GM21390 (cell line): ENCODE results near the gene CYP4F12.

Source experiments
- ATAC-seq: cut with Tn5 transposase; IDR thresholded peaks from one replicate; pipeline ENCODE4 v1.9.1; 2021; ENCODE audit not compliant: unreplicated experiment

CYP4F12 gene

GRCh38 chr19:15701757-15702533 is 29.1 kb downstream of the CYP4F12 start:
- ATAC-seq: no peak

- ATAC-seq: no peak
Measured at GRCh38 chr19:15702534-15702930, 29.6 kb downstream of the CYP4F12 start.

GRCh38 chr19:15714638-15715037 is 41.8 kb downstream of the CYP4F12 start:
- ATAC-seq: no peak

GRCh38 chr19:15715642-15716041 is 42.8 kb downstream of the CYP4F12 start:
- no peak for ATAC-seq

- ATAC-seq: no peak
Measured at GRCh38 chr19:15717809-15718208, 44.9 kb downstream of the CYP4F12 start.

- no peak for ATAC-seq
Measured at GRCh38 chr19:15721268-15721667, 48.4 kb downstream of the CYP4F12 start.

- no peak for ATAC-seq
Measured at GRCh38 chr19:15722956-15723355, 50.1 kb downstream of the CYP4F12 start.

GRCh38 chr19:15727724-15728123 is 54.8 kb downstream of the CYP4F12 start, which contains the start of gene OR10H2:
Gene OR10H2 (plus strand): TSS chr19:15728024. CDS start chr19:15728044, 20 bp downstream.
- no peak for ATAC-seq

GRCh38 chr19:15730538-15730937 is 57.7 kb downstream of the CYP4F12 start:
- ATAC-seq: no peak

- no peak for ATAC-seq
Measured at GRCh38 chr19:15732388-15732787, 59.5 kb downstream of the CYP4F12 start.

- ATAC-seq: no peak
Measured at GRCh38 chr19:15733895-15734294, 61.0 kb downstream of the CYP4F12 start.

GRCh38 chr19:15737722-15738121 is 64.8 kb downstream of the CYP4F12 start, which contains the start of gene OR10H3:
Gene OR10H3 (plus strand): TSS chr19:15737985. CDS start chr19:15741393, 3,408 bp downstream.
- no peak for ATAC-seq

GRCh38 chr19:15740785-15741184 is 67.9 kb downstream of the CYP4F12 start:
- no peak for ATAC-seq
